Mesendoderm (in vitro differentiated cells): ENCODE measurements around the gene NPAS3.
A peak's percentile ranks its signal among the peaks of the same experiment; 100 is the strongest.

Source experiments
- DNase-seq: peaks from one replicate; pipeline ENCODE4 v3.0.0; 2013
- H2AK5ac ChIP-seq: 2 replicates; pipeline ENCODE4 v1.6.1; 2013; ENCODE audit warnings: low read length, inconsistent platforms
- H2BK120ac ChIP-seq: 2 replicates; pipeline ENCODE4 v1.6.1; 2013; ENCODE audit warnings: low read depth, mild to moderate bottlenecking, low read length, moderate library complexity, mixed read lengths
- H2BK15ac ChIP-seq: replicated peaks from 2 replicates; pipeline ENCODE4 v1.6.1; 2013; ENCODE audit warnings: low read depth, mild to moderate bottlenecking, moderate library complexity
- H2BK5ac ChIP-seq: 2 replicates; pipeline ENCODE4 v1.6.1; 2013; ENCODE audit warnings: low read length, inconsistent platforms
- H3K18ac ChIP-seq: 2 replicates; pipeline ENCODE4 v1.6.1; 2013; ENCODE audit warnings: mild to moderate bottlenecking, low read length, mixed read lengths
- H3K23ac ChIP-seq: one replicate; pipeline ENCODE4 v1.6.1; 2013; ENCODE audit warnings: low read length
- H3K27ac ChIP-seq: 2 replicates; pipeline ENCODE4 v1.5.1; 2013; ENCODE audit warnings: low read depth, mild to moderate bottlenecking, inconsistent platforms, low read length, moderate library complexity
- H3K27me3 ChIP-seq: 2 replicates; pipeline ENCODE4 v1.6.1; 2013; ENCODE audit warnings: low read length, control low read depth, mild to moderate bottlenecking, inconsistent platforms; ENCODE audit not compliant: insufficient read depth, poor library complexity
- H3K36me3 ChIP-seq: 2 replicates; pipeline ENCODE4 v1.6.1; 2013; ENCODE audit warnings: low read length, inconsistent platforms; ENCODE audit not compliant: control insufficient read depth, insufficient read depth
- H3K4ac ChIP-seq: one replicate; pipeline ENCODE4 v1.6.1; 2013; ENCODE audit warnings: low read depth, mild to moderate bottlenecking, low read length, moderate library complexity
- H3K4me1 ChIP-seq: 2 replicates; pipeline ENCODE4 v1.6.1; 2013; ENCODE audit warnings: low read depth, low read length, inconsistent platforms; ENCODE audit not compliant: control insufficient read depth
- H3K4me2 ChIP-seq: 2 replicates; pipeline ENCODE4 v1.6.1; 2013; ENCODE audit warnings: low read length
- H3K4me3 ChIP-seq: 2 replicates; pipeline ENCODE4 v1.5.1; 2013; ENCODE audit warnings: mild to moderate bottlenecking, low read length
- H3K56ac ChIP-seq: one replicate; pipeline ENCODE4 v1.6.1; 2013; ENCODE audit warnings: low read length
- H3K79me1 ChIP-seq: 2 replicates; pipeline ENCODE4 v1.6.1; 2013; ENCODE audit warnings: low read length, inconsistent platforms
- H3K79me2 ChIP-seq: 2 replicates; pipeline ENCODE4 v1.6.1; 2013; ENCODE audit warnings: mild to moderate bottlenecking, low read length; ENCODE audit not compliant: control insufficient read depth, insufficient read depth
- H3K9ac ChIP-seq: 2 replicates; pipeline ENCODE4 v1.6.1; 2013; ENCODE audit warnings: low read length, inconsistent platforms
- H4K5ac ChIP-seq: one replicate; pipeline ENCODE4 v1.6.1; 2013; ENCODE audit warnings: low read length
- H4K8ac ChIP-seq: one replicate; pipeline ENCODE4 v1.6.1; 2013; ENCODE audit warnings: low read depth, mild to moderate bottlenecking, control low read depth, low read length, moderate library complexity
- whole genome bisulfite sequencing: extraction: QIAGEN DNeasy Blood & Tissue Kit; methylation state at CpG from one replicate; pipeline ENCODE4 v1.1.7; 2013; ENCODE audit warnings: low lambda C conversion rate, missing lambda C conversion rate; ENCODE audit not compliant: insufficient coverage; ENCODE audit errors: extremely low coverage; 5-methylcytosine and 5-hydroxymethylcytosine counted together

NPAS3 gene

DNA sequence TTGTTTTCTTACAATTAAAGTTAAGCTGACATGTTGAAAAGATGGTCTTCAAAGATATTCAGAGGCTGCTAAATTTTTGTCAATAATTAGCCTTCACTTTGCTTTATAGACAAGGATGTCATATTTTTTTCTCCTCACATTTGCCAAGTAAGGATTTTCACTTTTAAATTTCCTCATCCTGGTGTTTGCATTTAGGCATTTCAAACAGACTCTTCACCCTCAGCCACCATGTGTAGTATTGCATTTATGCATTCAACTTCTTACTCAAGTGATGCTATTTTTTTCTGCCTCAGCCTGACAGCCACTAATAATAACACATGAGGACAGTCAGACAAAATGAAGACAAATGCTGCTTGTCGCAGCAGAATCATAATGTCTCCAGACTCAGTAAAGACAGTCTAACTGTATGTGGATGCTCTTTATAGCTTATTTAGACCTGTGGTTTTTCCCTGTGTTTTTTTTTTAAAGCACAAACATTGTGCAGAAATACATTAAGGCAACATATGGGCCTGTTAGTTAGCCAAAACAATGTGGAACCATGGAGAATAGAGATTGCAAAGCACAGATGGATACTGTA lies 481.5 kb downstream of the NPAS3 start:
- Histone ChIP-seq H3K4ac (no peak overlapping the region), H4K5ac (no peak overlapping the region), H2BK5ac (no peak overlapping the region), H2BK120ac (no peak overlapping the region), H3K27ac (no peak overlapping the region), H3K36me3 (no peaks in the 10 kb centered on the region), H3K18ac (no peak overlapping the region), H4K8ac (no peak overlapping the region), H3K56ac (no peak overlapping the region), H2BK15ac (peak overlapping the region; percentile 85), H2AK5ac (no peak overlapping the region), H3K4me1 (no peaks in the 10 kb centered on the region), H3K23ac (no peak overlapping the region), H3K79me2 (no peaks in the 10 kb centered on the region), H3K27me3 (no peaks in the 10 kb centered on the region), H3K4me2 (no peak overlapping the region), H3K4me3 (no peak overlapping the region), H3K79me1 (no peaks in the 10 kb centered on the region), H3K9ac (no peak overlapping the region)
- no CpG with 5 or more reads among the region's 1 CpG for WGBS
- DNase-seq = no peak

DNA sequence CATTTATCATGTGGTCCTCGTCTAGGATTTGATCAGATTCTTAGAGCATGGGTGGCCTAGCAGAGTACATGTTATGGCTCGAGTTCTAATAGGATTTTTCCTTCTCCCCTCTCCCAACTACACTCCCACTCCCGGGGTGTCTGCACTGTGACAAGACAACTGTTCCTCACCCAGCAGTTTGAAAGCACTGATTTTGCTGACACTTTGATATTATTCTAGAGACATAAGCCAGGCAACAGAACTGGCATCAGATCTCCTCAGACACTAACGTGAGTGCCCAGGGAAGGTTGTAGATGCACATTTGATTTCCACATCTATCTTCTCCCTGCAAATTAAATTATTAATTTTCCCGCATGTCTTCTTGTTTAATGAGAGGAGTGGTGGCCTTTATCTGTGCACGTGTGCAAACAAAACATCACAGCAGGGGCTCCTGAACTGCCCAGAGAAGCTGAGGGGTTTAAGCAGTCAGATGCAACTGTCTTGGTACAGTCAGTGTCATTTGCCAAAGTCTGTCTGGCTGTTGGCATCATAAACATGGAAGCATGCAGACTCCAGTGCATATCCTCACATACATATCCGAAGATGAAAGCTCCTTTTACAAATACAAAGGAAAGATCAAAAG lies 491.8 kb downstream of the NPAS3 start:
- WGBS = no CpG with 5 or more reads among the region's 7 CpGs
- Histone ChIP-seq H3K23ac (no peak overlapping the region), H2BK5ac (no peak overlapping the region), H4K8ac (no peak overlapping the region), H3K79me1 (no peaks in the 10 kb centered on the region), H3K4me2 (no peak overlapping the region), H3K18ac (no peak overlapping the region), H3K4ac (no peak overlapping the region), H2BK15ac (no peak overlapping the region), H3K56ac (no peak overlapping the region), H2AK5ac (no peak overlapping the region), H3K36me3 (no peaks in the 10 kb centered on the region), H3K27ac (no peak overlapping the region), H3K4me3 (no peak overlapping the region), H3K9ac (no peak overlapping the region), H3K27me3 (no peaks in the 10 kb centered on the region), H3K4me1 (no peaks in the 10 kb centered on the region), H3K79me2 (no peaks in the 10 kb centered on the region), H2BK120ac (no peak overlapping the region), H4K5ac (no peak overlapping the region)
- no peak for DNase-seq

DNA sequence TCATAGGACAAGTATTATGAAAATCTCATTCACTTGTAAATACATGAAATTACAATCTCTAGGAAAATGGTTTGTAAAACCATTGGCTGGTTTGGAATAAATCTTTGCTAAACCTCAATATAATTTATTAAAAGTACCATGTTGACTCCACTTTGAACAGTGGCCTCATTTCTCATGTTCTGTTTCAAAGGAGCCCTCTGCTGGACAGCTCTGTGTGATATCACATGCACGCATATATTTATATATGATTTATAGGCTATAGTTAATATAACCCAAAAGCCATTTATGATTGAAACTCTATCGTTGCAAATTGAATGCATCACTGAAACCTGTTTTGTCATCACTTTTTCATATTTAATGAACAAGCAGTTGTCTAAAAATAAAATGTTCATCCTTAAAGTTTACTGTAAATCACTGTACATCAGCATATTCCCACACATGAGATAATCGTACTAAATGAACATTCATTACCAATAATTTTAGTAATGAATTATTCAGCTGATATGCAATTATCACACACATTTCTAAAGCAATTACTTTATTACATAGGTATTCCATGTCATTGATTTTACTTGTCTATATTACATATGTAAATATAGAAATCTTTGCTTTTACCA lies 493.8 kb downstream of the NPAS3 start:
- H3K4me2 ChIP-seq = no peak overlapping the region
- no peak overlapping the region for H4K8ac ChIP-seq
- no peak overlapping the region for H3K56ac ChIP-seq
- H2BK5ac ChIP-seq = no peak overlapping the region
- no peak overlapping the region for H3K4me3 ChIP-seq
- H3K79me1 ChIP-seq = no peaks in the 10 kb centered on the region
- no peak overlapping the region for H3K23ac ChIP-seq
- H2BK120ac ChIP-seq = no peak overlapping the region
- no peak overlapping the region for H3K9ac ChIP-seq
- no peak for DNase-seq
- H3K18ac ChIP-seq = no peak overlapping the region
- H3K36me3 ChIP-seq = no peaks in the 10 kb centered on the region
- no peak overlapping the region for H4K5ac ChIP-seq
- no CpG with 5 or more reads among the region's 3 CpGs for WGBS
- no peak overlapping the region for H3K4ac ChIP-seq
- no peaks in the 10 kb centered on the region for H3K4me1 ChIP-seq
- no peak overlapping the region for H3K27ac ChIP-seq
- no peaks in the 10 kb centered on the region for H3K27me3 ChIP-seq
- H3K79me2 ChIP-seq = no peaks in the 10 kb centered on the region
- H2BK15ac ChIP-seq = no peak overlapping the region
- no peak overlapping the region for H2AK5ac ChIP-seq

DNA sequence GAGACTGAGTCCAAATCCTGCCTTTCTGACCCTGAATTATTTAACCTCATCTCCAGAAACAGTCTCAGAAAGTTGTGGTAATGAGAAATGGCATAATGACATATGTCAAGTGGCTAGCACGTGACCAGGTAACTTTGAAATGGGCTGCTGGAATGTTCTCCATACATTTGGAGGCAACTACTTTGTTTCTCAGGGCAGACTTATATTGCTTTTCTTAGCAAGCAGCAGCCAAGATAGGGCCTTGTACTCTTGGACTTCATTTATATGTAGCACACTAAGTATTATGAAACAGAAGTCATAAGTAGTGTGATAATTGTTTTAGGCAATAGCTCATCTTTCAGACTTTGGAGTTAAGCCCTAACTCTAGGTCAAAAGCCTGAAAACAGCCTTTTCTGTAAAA lies 494.7 kb downstream of the NPAS3 start:
- Histone ChIP-seq H3K56ac (no peak overlapping the region), H3K4me1 (no peaks in the 10 kb centered on the region), H2BK15ac (no peak overlapping the region), H2AK5ac (no peak overlapping the region), H3K4me2 (no peak overlapping the region), H2BK120ac (no peak overlapping the region), H3K4me3 (no peak overlapping the region), H3K79me1 (no peaks in the 10 kb centered on the region), H3K36me3 (no peaks in the 10 kb centered on the region), H4K8ac (no peak overlapping the region), H3K9ac (no peak overlapping the region), H2BK5ac (no peak overlapping the region), H3K27ac (no peak overlapping the region), H3K4ac (no peak overlapping the region), H3K79me2 (no peaks in the 10 kb centered on the region), H4K5ac (no peak overlapping the region), H3K27me3 (no peaks in the 10 kb centered on the region), H3K23ac (no peak overlapping the region), H3K18ac (no peak overlapping the region)
- no peak for DNase-seq
- WGBS = no CpG with 5 or more reads among the region's 1 CpG

DNA sequence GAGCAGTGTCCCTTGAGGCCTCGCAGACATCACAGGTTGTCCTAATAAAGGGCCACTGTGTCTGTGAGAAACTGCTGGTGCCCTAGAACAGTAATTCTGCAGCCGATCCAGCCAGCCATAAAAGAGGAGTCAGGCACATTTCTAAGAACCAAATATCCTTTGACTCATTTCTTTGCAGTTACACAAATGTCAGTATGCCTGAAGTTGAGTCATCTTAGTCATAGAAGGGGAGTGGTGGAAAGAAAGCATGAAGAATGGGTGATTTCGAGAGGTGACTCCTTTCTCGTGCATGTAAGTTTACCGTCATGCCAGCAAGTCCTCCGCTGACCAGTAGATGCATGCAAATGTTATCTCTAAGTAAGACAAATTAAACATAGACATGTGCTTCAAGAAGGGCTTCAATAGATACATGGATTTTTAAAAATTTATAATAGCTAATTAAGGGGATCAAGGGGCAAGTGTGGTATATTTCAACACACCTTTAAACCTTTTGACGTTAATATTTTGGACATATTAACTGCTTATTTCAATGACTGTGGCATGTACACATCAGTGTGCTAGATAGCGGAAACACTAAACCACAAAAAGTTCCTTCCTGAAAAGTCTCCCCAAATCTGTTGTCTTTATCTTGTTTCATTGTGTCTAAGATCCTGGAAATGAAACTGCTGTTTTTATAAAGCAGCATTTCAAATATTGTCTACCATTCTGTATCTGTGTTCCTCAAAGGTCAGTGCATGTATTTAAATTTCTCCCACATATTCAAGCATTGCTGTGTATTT lies 497.4 kb downstream of the NPAS3 start:
- H3K79me2 ChIP-seq = no peaks in the 10 kb centered on the region

More for the DNA sequence above, 497.4 kb downstream of the NPAS3 start:
- Histone ChIP-seq H4K8ac (no peak overlapping the region), H3K79me1 (no peaks in the 10 kb centered on the region), H2AK5ac (no peak overlapping the region), H3K4ac (no peak overlapping the region), H4K5ac (no peak overlapping the region), H2BK120ac (no peak overlapping the region), H3K56ac (no peak overlapping the region), H3K27ac (no peak overlapping the region), H3K18ac (no peak overlapping the region), H3K4me2 (no peak overlapping the region), H2BK15ac (no peak overlapping the region), H3K4me3 (no peak overlapping the region), H3K36me3 (no peaks in the 10 kb centered on the region), H3K23ac (no peak overlapping the region), H3K4me1 (no peaks in the 10 kb centered on the region), H3K9ac (no peak overlapping the region), H3K27me3 (no peaks in the 10 kb centered on the region), H2BK5ac (no peak overlapping the region)
- DNase-seq = no peak
- WGBS = no CpG with 5 or more reads among the region's 8 CpGs
